Subcutaneous adipose tissue (tissue), 4 donors: Measurements from ENCODE around the gene CANX. TPM values are rescaled to one million over a fixed set of nuclear protein-coding genes. Genes with fewer than 3 reads are reported as not detected.

Experiments used
- CTCF ChIP-seq: fragments of 450-650 bp; IDR thresholded peaks from one replicate; pipeline ENCODE4 v1.5.1; 2016; ENCODE audit warnings: low read depth, mild to moderate bottlenecking, control low read depth, antibody characterized with exemption, moderate library complexity
- total RNA-seq, 4 donors: library from RNA; depleted of rRNA; stranded (reverse); fragments of >200 nt; gene quantifications; one replicate each; pipeline ENCODE4 v1.1.0, GENCODE V29; 2016

The CANX gene
- total RNA-seq, 4 donors from 2014 or later, result 304 to 430 (median 379) TPM

- no peak for TF ChIP-seq CTCF
Measured at GRCh38 chr5:179767496-179768100, 68.8 kb downstream of the CANX start.

GRCh38 chr5:179768326-179769085 is 69.7 kb downstream of the CANX start:
- no peak for TF ChIP-seq CTCF

- no peak for TF ChIP-seq CTCF
Measured at GRCh38 chr5:179769271-179769670, 70.5 kb downstream of the CANX start.

- no peak for TF ChIP-seq CTCF
Measured at GRCh38 chr5:179769796-179770195, 71.0 kb downstream of the CANX start.

GRCh38 chr5:179771311-179771895 is 72.6 kb downstream of the CANX start:
- TF ChIP-seq CTCF, result no peak

GRCh38 chr5:179772351-179772750 is 73.6 kb downstream of the CANX start:
- TF ChIP-seq CTCF, result no peak

GRCh38 chr5:179773686-179774040 is 74.9 kb downstream of the CANX start:
- no peak for TF ChIP-seq CTCF
